ENCODE measurements around the gene KASH5.
A peak's percentile ranks its signal among the peaks of the same experiment; 100 is the strongest.
"Not testable (repeated sequence)": the region's sequence is repeated elsewhere in the genome, so short reads cannot be mapped to it uniquely, and the experiment has no call there.

The KASH5 gene

DNA sequence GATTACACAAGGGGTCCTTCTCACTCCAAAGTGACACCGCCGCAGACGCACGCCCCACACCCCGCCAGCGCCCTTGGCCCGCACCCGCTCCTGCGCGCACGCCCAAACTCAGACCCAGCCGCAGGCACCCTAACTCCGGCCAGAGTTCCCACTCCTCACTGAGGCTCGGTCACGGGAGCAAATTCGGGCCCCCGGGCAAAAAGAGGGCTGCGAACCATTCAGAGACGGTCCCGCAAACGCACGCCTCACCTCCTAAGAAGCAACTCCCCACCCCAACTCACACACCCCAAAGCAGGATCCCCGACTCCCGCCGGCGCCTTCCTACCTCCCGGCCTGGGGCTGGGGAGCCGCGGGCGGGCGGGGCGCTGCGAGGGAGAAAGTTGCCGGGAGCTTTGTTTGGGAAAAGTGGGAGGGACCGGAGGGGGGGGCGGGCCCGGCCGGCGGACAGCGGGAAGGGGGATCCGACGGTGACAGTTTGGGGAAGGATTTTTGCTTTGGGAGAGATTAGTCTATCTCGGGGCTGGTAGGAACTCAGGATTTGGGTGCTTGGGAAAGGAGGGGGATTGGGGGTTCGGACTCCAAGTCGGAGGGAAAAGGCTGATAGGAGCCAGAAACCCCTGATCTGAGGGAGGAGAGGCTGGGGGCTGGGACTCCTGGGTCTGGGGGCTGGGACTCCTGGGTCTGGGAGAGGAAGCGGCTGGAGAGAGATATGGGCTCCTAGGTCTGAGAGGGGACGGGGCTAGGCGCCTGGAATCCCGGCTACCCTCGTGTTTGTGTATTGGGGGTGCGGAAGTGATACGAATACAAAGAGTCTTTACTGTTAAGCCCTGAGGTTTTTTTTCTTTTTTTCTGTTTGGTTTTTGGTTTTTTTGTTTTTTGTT is 25.8 kb upstream of the KASH5 start, which contains the start of gene TEAD2:
TSS of gene TEAD2 (minus strand) at position 369 of the 881 bp plus-strand sequence. CDS start 2,341 bp downstream, outside the sequence.
- no peak for DNase-seq

DNA sequence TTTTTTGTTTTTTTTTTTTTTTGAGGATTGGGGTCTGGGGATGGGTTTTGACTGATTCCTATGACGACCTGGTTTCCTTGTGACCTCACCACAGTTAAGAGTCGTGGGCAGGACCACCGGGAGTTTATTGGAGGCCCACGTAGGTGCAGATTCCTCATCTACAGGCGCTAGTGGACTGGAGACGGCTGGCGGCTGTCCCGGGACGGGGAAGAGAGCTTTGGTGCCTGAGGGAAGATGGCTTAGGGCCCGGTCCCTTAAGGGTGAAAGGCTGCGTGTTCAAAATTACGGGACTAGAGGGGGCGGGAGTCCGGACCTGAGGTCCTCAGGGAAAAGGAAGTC is 25.2 kb upstream of the KASH5 start:
- DNase-seq = no peak

DNA sequence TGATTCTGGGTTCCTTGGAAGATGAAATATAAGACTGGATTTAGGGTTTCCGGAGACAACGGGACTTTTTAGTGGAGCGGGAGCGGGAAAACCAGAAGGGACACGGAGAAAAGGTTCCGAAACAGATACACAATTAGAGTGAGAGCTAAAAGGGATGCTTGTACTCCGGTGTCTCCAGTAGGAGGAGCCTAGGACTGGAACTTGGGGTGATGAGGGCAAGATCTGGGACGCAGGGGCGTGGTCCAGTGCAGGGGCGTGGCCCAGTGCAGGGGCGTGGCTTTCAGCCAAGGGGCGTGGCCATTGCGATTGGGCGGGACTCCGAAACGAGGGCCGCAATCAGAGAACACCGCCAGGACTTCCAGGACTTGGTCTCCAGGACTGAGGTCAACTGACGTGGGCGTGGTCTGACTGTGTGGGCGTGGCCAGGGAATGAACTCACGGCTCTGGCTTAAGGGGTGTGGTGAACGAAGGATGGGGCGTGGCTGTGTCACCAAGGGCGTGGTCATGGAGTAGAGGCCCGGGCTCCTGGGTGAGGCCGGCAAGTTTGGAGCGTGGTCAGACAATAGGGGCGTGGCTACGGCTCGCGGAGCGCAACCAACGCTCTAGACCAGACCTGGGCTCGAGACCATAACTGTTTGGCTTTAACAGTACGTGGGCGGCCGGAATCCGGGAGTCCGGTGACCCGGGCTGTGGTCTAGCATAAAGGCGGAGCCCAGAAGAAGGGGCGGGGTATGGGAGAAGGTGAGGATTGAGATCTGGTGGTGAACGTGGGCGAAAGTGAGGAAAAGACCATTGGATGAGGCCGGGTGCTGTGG is 24.6 kb upstream of the KASH5 start, which contains the start of gene DKKL1:
TSS of gene DKKL1 (plus strand) at position 610 of the 815 bp plus-strand sequence. CDS start at position 732, 122 bp downstream.
- peak; percentile 83 for DNase-seq

DNA sequence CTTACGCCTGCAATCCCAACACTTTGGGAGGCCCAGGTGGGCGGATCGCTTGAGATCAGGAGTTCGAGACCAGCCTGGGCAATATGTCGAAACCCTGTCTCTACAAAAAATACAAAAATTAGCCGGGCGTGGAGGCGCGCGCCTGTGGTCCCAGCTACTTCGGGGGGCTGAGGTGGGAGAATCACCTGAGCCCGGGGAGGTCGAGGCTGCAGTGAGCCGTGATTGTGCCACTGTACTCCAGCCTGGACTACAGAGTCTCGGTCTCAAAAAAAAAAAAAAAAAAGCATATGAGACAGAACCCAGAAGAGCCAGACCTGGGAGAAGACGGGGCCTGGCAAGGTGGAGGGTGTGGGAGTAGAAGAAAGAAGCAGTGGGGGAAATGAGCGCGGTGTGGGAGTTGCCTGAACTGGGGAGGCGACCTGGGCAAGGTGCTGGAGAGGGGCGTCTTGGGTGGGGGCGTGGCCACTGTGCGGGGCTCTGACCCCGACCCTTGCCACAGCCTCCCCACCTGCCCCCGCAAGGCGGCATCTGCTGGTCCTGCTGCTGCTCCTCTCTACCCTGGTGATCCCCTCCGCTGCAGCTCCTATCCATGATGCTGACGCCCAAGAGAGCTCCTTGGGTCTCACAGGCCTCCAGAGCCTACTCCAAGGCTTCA is 23.8 kb upstream of the KASH5 start:
- no peak for DNase-seq

DNA sequence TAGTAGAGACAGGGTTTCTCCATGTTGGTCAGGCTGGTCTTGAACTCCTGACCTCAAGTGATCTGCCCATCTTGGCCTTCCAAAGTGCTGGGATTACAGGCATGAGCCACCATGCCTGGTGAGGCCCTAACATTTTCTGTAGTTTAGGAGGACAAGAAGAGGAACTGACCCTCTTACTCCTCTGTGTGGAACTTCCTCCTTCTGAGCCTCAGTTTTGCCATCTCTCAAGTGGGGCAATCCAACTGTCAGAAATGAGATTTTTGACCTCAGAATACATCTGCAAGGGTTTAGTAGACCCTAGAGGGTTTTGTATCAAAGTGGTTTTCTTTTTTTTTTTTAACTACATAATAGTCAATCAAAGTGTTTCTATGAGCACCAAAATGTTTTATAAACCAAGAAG is 21.9 kb upstream of the KASH5 start:
- no peak for DNase-seq

DNA sequence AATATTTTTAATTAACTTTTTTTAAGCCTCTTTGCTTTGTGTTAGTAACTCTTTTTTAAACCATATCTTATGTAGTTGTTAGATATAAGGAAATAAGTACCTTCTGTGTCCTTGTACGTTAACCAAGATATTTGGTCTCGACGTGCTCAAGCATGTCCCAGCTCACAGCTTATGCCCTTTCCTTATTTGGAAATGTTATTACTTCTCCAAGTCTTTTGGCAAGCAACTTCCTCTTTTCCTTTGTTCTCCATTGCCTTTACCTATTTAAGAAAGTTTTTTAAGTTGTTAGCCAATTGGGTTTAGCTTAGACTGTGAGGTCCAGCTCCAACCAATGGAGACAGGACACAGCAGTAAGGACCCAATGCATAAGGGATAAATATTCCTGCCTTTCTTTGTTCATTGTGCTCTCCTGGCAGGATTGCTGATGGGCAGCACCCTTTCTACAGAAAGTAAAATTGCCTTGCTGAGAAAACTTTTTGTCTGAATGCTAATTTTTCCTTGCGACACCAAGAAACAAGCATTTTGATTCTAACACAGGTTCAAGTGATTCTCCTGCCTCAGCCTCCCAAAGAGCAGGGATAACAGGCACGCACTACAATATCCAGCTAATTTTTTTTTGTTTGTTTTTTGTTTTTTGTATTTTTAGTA is 19.2 kb upstream of the KASH5 start:
- no peak for DNase-seq

DNA sequence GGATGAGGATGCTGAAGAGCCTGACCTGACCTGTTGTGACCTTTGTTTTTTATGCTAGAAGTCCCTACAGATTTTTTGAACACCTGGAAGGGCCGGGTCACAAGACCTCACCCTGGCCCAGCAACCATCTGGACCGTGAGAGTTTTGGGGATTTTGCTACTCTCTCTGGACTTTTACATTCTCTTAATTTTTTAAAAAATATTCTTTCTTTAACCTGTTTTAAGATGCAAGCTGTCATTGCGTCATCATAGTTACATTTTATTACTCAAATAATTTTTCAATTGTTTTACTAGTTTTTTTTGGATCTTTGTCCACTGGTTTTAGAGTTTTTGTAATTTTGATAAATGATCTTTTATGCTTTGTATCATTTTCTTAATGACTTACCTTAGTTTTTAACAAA is 16.9 kb upstream of the KASH5 start:
- no peak for DNase-seq

DNA sequence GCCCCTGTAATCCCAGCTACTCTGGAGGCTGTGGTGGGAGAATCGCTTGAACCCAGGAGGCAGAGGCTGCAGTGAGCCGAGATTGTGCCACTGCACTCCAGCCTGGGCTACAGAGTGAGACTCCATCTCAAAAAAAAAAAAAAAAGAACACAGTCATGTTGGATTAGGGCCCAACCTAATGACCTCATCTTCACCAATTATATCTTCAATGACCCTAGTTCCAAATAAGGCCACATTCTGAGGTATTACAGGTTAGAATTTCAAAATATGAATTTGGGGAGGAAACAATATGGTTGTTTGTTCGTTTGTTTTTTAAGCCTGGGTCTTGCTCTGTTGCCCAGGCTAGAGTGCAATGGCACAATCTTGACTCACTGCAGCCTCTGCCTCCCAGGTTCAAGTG is 14.9 kb upstream of the KASH5 start:
- not testable (repeated sequence) for DNase-seq

DNA sequence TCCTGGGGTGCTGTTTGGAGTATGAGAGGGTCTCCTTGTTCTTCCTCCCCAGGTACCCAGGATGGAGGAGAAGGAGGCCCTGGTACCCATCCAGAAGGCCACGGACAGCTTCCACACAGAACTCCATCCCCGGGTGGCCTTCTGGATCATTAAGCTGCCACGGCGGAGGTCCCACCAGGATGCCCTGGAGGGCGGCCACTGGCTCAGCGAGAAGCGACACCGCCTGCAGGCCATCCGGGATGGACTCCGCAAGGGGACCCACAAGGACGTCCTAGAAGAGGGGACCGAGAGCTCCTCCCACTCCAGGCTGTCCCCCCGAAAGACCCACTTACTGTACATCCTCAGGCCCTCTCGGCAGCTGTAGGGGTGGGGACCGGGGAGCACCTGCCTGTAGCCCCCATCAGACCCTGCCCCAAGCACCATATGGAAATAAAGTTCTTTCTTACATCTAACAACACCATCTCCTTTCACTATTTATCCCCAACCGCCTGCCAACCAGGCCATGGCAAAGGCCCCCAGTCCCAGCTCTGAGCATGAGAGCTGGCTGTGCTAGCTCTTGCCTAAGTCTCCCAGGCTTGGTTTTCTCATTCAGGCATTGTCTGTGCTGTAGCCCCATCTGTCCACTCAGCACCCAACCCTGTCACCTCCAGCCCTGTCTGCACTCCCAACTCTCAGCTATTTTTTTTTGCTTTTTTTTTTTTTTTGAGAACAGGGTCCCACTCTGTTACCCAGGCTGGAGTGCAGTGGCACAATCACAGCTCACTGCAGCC is 13.2 kb upstream of the KASH5 start:
- DNase-seq = no peak

DNA sequence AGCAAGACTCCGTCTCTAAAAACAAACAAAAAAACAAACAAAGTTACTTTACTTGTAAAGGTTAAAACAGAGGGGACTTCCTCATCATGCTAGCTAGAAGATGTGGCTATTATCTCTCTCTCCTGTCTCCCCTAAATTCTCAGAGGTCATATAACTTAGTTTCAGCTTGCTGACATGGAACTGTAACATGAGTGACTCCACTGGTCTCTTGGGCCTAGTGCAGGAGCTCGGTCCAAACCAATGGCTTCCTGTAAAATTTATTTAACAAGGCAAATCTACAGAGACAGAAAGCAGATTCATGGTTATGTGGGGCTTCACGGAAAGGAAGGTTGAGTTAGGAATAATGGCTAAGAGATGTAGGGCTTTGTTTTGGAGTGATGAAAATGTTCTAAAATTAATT is 9.5 kb upstream of the KASH5 start:
- no peak for DNase-seq

DNA sequence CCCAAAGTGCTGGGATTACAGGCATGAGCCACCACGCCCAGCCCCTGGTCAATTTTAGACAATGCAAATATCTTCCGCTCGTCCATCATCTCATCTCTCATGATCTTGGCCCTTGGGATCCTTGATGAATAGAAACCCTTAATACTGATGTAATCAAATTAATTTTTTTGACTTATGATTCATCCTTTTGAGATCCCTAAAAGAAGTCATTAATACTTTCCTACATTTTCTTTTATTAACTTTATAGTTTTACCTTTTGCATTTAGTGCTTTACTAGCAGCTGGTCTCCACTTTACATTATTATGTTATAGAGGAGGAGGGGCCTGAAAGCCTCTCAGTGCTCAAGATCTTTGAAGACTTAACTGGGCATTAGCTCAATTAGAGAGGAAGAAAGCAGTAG is 7.7 kb upstream of the KASH5 start:
- no peak for DNase-seq

DNA sequence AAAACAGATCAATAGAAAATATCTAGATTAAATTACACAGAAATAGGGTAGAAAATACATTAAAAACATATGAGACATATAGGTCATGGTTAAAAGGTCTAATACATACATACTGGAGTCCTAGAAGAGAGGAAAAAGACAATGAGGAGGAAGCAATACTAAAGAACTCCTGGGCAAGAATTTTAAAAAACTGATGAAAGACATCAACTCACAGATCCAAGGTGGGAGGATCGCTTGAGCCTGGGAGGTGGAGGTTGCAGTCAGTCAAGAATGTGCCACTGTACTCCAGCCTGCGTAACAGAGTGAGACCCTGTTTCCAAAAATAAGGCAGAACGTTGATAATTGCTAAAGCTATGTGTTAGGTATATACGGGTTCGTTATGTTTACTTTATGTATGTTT is 5.4 kb upstream of the KASH5 start:
- DNase-seq = no peak

DNA sequence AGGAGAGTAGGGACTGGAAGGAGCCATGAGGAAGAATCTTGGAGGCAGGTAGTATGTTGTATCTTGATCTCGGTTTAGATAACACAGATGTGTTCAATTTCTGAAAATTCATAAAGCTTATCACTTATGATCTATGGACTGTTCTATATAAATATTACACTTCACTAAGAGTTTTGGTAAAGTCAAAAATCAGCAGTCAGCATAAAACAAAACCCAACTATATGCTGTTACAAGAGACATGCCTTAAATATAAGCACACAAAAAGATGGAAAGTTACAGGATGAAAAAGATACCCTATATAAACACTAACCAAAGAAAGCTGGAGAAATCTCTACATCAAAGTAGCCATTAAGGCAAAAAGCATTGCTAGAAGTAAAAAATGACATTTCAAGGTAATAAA is 4.5 kb upstream of the KASH5 start:
- no peak for DNase-seq

DNA sequence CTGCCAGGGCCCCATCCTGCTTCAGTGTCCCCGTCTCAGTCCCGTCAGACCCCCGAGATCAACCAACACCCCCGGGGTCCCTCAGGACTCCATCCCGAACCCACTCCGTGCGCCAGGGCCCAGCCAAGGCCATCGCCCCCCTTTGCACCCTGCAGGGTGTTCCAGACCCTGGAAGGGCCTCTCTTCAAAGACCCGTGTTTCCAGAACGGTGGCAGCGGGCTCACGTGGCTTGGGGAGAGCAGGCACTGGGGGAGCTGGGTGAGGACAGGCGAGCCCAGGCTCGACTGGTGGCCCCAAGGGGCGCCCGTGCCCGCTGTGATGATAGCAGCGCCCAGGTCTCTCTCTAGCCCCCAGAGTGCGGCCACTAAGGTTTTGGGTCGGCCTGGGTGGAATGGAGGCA is 1.4 kb downstream of the KASH5 start:
- no peak for DNase-seq

DNA sequence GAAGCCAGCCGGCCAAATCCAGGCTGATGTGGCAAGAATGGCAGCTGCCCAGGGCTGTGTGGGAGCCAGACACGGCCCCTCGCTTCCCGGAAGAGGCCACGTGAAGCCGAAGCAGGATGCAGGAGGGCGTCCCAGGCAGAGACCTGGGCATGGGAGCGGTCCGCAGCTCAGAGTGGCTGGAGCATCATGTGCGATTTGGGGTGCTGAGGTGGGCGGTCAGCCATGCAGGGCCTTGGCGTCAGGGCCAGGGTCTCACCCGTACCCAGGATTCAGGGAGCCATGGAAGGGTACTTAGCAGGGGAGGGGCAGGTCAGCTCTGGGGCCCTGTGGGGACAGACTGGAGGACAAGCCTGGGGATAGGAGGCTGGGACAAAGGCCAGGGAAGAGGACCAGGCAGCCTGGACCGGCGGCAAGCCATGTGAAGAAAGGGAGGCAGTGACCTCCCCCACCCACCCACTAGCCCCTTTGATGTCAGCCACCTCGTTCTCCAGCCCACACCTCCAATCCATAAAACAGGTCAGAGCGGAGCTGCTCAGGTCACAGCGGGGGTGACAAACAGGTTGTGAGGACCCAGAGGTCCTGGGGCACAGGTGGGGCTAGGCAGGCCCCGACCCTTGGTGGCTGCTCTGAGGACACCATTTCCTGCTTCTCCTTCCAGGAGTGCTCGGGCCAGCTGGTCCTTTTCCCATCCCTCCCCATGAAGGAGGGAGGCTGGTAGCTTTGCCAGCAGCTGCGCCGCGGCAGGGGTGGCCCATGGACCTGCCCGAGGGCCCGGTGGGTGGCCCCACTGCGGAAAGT is 2.3 kb downstream of the KASH5 start:
- DNase-seq = no peak

DNA sequence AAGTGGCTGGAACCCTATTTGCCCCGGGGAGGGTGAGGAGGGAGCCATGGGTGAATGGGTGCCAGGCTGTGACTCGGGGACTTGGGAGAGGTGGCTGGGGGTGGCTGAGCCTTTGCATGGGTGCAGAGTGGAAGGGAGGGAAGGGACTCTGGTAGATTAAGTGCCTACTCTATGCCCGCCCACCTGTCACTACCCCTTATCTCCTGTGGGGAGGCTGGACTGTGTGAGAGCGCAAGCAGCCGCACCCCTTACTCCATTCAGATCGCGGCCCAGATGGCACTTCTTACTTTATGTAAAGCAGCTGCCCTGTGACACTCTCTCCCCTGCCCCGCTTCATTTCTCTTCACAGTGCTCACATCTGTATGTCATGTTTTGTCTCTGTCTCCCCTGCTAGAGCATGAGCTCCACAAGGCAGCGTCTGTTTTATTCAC is 2.9 kb downstream of the KASH5 start:
- DNase-seq = no peak

DNA sequence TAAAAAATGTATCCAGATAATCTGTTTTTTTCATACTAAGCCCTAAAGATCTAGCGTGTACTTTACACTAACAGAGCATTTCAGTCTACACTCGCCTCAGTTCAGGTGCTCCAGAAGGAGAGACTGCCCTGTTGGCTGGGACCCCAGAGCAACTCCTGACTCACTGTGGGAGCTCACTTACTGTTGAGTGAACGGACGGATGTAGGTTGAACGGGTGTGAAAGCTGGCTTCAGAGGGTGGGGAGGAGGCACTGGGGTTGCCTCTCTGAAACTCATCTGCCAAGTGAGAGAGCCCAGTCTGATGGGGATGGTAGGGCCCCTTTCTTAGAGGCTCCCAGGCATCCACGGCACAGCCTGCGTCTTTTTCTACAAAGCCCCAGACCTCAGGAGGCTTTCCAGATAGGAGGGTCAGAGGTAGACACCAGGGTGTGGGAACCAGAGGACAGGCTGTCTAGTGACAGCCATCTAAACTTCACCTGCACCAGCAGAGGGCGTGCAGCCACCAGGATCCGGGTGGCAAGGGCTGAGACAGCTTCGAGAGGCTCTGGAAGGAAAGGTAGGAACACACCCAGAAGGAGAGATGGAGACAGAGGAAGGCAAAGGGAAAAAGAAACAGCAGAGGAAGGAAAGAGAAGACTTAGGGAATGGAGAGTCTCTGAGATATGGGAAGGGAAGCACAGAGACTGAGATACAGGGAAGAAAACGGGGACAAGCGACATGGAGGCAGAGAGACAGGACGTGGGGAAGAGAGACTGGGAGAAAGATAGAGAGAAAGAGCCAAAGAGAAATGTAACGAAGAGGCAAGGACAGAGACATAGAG is 3.7 kb downstream of the KASH5 start:
- DNase-seq = peak; percentile 92

DNA sequence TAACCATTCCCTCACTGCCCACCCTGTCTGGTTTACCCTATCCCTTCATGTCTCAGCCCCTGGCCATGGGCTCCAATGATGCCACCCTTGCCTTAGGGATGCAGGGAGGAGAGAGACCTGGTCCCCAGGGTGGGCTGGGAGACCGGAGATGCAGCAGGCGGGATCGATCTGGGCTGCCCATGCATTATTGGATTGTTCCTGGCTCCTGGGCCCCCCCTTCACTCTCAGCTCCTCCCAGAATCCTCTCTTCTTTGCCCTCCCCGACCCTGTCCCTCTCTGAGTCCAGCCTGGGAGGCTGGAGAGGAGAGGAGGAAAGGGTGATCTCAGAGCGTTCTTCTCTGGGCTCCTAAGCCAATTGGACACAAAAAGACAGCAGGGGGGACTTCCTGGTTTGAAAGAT is 5.8 kb downstream of the KASH5 start:
- no peak for DNase-seq

DNA sequence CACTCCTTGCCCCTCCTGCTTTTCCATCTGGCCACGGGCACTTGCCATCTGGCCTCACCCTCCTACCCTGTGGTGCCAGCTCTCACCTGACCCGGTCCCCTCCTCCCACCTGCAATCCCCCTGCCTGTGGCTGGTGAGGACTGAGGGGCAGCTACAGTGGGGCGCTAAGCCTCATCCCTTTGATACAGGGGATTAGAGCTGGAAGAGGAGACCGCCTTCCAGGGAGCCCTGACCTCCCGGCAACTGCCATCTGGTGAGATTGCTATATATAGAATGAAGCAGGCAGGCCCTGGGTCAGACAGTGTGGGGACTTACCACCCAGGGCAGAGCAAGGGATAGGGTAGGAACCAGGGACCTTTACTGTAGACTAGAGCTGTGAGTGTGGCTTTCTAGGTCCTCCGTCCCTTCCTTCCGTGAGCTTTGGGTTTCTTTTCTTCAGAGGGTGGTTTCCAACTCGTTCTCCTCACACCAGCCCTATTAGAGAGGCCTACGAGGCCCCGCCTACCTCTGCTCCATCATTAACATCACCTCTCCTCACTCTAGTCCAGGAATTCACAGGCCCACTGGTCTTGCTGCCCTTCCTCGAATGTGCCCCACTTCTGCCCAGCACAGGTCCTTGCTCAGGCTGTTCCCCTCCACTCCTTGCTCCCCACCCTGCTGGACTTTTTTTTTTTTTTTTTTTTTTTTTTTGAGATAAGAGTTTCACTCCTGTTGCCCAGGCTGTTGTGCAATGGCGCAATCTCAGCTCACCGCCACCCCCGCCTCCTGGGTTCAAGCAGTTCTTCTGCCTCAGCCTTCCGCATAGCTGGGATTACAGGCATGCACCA is 7.7 kb downstream of the KASH5 start:
- no peak for DNase-seq
